ENCODE measurements around the gene NAE1.

Gene NAE1

GRCh38 chr16:66849549-66849948 lies 18.8 kb upstream of the NAE1 start:
- no peak for DNase-seq

- no peak for DNase-seq
Measured at GRCh38 chr16:66849021-66849420, 18.2 kb upstream of the NAE1 start.

GRCh38 chr16:66848172-66848571 lies 17.4 kb upstream of the NAE1 start:
- DNase-seq, result no peak

- DNase-seq, result no peak
Measured at GRCh38 chr16:66847533-66848067, 16.8 kb upstream of the NAE1 start.

- DNase-seq, result no peak
Measured at GRCh38 chr16:66846831-66847230, 16.1 kb upstream of the NAE1 start.

- DNase-seq, result no peak
Measured at GRCh38 chr16:66846266-66846665, 15.5 kb upstream of the NAE1 start.

- DNase-seq, result no peak
Measured at GRCh38 chr16:66845791-66846221, 15.0 kb upstream of the NAE1 start.

- DNase-seq, result no peak
Measured at GRCh38 chr16:66845080-66845410, 14.3 kb upstream of the NAE1 start.

GRCh38 chr16:66844342-66845079 lies 13.7 kb upstream of the NAE1 start, which contains the start of gene CA7:
Gene CA7 (plus strand): TSS chr16:66844414. CDS start chr16:66844488, 74 bp downstream.
- DNase-seq, result no peak

GRCh38 chr16:66844009-66844341 lies 13.2 kb upstream of the NAE1 start:
- DNase-seq, result no peak

GRCh38 chr16:66843191-66843590 lies 12.4 kb upstream of the NAE1 start:
- DNase-seq, result no peak

- DNase-seq, result no peak
Measured at GRCh38 chr16:66842765-66843164, 12.0 kb upstream of the NAE1 start.

- no peak for DNase-seq
Measured at GRCh38 chr16:66841366-66841765, 10.6 kb upstream of the NAE1 start.

GRCh38 chr16:66840883-66841282 lies 10.1 kb upstream of the NAE1 start:
- DNase-seq, result no peak

- no peak for DNase-seq
Measured at GRCh38 chr16:66834746-66835145, 4.0 kb upstream of the NAE1 start.

GRCh38 chr16:66832661-66833305 lies 2.0 kb upstream of the NAE1 start:
- DNase-seq, result no peak

- DNase-seq, result no peak
Measured at GRCh38 chr16:66832190-66832589, 1.4 kb upstream of the NAE1 start.

- no peak for DNase-seq
Measured at GRCh38 chr16:66824006-66824405, 6.8 kb downstream of the NAE1 start.

GRCh38 chr16:66814734-66815133 lies 16.0 kb downstream of the NAE1 start:
- DNase-seq, result no peak

GRCh38 chr16:66811043-66811442 lies 19.7 kb downstream of the NAE1 start:
- no peak for DNase-seq

- DNase-seq, result no peak
Measured at GRCh38 chr16:66810391-66810790, 20.4 kb downstream of the NAE1 start.

GRCh38 chr16:66809765-66810164 lies 21.0 kb downstream of the NAE1 start:
- DNase-seq, result no peak

GRCh38 chr16:66802159-66802558 lies 28.6 kb downstream of the NAE1 start:
- no peak for DNase-seq

GRCh38 chr16:66801320-66802105 lies 29.3 kb downstream of the NAE1 start, which contains the start of gene TERB1:
Gene TERB1 (minus strand): TSS chr16:66801584. CDS start chr16:66796798, 4,786 bp downstream.
- no peak for DNase-seq
